ENCODE measurements around the gene HSPB6.
"Not testable (repeated sequence)": the region's sequence is repeated elsewhere in the genome, so short reads cannot be mapped to it uniquely, and the experiment has no call there.

The HSPB6 gene

GRCh38 chr19:35756377-35757230 lies at the start of gene HSPB6:
Gene HSPB6, minus strand, starts transcription at chr19:35757029. Its CDS starts 21 bp downstream, at chr19:35757008.
- H3K4me3 ChIP-seq (ENCODE audit: control insufficient read depth, low read depth, low read length) = peak within 1 kb of the TSS; percentile 55
- no peak for DNase-seq (ENCODE audit: low read depth)

DNA sequence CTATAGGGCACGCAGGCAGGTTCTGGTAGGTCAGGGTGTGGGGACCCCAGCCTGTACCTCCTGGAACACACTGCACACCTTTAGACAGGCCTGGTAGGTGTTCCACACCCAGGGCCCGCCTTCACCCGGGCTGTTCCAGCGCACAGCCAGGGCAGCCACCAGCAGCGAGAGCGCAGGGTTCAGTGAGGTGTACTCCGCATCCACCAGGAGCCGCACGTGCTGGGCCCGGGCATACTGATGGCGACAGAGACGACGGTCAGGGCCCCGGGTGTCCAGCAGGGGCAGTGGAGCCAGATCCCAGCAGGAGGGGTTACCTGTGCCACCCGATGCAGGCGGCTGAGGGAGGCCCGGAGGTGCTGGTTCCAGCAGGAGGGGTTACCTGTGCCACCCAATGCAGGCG lies 49.8 kb upstream of the HSPB6 start:
- no peak for TF ChIP-seq CTCF (IDR thresholded peaks at IDR 0.05; ENCODE audit: control insufficient read depth, insufficient read depth, low read depth, low read length, missing control alignments)
- no peak for DNase-seq (ENCODE audit: low read depth)

More at GRCh38 chr19:35756377-35757230, at the start of gene HSPB6:
- no peak for TF ChIP-seq CTCF (IDR thresholded peaks at IDR 0.05; ENCODE audit: control insufficient read depth, insufficient read depth, low read depth, low read length, missing control alignments)

DNA sequence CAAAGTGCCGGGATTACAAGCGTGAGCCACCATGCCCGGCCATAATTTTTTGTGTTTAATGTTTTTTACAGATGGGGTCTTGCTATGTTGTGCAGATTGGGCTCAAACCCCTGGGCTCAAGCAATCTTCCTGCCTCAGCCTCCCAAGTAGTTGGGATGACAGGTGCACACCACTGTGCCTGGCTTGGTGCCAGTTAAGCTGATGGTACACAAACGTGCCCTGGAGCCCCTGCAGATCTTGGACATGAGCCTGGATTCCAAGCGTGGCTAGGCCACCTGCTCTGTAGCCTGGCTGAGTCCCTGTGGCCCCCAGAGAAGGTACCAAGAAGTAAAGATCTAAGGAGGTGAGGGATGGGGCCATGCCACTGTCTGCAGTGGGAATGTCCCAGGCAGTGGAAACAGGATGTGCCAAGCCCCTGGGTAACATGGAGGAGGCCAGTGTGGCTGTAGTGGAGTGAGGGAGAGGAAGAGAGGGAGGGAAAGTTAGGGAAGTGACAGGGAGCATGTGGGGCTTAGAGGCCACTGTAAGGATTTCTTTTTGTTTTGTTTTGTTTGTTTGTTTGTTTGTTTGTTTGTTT lies 48.8 kb upstream of the HSPB6 start:
- no peak for DNase-seq (ENCODE audit: low read depth)
- H3K4me3 ChIP-seq (ENCODE audit: control insufficient read depth, low read depth, low read length) = no peak overlapping the region
- no peak for TF ChIP-seq CTCF (IDR thresholded peaks at IDR 0.05; ENCODE audit: control insufficient read depth, insufficient read depth, low read depth, low read length, missing control alignments)

More for the DNA sequence above, 49.8 kb upstream of the HSPB6 start:
- H3K4me3 ChIP-seq (ENCODE audit: control insufficient read depth, low read depth, low read length) = no peak overlapping the region

GRCh38 chr19:35801828-35802227 lies 45.0 kb upstream of the HSPB6 start:
- no peak for DNase-seq (ENCODE audit: low read depth)
- no peak overlapping the region for H3K4me3 ChIP-seq (ENCODE audit: control insufficient read depth, low read depth, low read length)
- TF ChIP-seq CTCF (IDR thresholded peaks at IDR 0.05; ENCODE audit: control insufficient read depth, insufficient read depth, low read depth, low read length, missing control alignments) = no peak

DNA sequence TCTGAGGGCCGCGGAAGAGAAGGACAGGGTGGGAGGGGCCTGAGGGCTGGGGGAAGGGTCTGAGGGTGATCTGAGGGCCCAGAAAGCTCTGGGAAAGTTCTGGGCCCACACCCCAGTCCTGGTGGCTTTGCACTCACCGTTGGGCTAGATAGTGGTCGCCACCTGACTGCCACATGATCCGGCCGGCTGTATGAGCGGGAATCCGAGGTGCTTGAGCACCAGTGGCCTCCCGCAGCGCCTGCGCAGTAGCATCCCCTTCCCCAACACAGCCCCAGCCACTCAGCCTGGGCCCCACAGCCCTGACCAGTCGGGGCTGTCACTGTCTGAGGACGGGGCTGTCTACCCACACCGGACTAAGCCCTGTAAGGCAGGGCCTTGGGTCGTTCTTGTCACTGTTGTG lies 40.8 kb upstream of the HSPB6 start:
- H3K4me3 ChIP-seq (ENCODE audit: control insufficient read depth, low read depth, low read length) = no peak overlapping the region
- no peak for DNase-seq (ENCODE audit: low read depth)
- TF ChIP-seq CTCF (IDR thresholded peaks at IDR 0.05; ENCODE audit: control insufficient read depth, insufficient read depth, low read depth, low read length, missing control alignments) = no peak

DNA sequence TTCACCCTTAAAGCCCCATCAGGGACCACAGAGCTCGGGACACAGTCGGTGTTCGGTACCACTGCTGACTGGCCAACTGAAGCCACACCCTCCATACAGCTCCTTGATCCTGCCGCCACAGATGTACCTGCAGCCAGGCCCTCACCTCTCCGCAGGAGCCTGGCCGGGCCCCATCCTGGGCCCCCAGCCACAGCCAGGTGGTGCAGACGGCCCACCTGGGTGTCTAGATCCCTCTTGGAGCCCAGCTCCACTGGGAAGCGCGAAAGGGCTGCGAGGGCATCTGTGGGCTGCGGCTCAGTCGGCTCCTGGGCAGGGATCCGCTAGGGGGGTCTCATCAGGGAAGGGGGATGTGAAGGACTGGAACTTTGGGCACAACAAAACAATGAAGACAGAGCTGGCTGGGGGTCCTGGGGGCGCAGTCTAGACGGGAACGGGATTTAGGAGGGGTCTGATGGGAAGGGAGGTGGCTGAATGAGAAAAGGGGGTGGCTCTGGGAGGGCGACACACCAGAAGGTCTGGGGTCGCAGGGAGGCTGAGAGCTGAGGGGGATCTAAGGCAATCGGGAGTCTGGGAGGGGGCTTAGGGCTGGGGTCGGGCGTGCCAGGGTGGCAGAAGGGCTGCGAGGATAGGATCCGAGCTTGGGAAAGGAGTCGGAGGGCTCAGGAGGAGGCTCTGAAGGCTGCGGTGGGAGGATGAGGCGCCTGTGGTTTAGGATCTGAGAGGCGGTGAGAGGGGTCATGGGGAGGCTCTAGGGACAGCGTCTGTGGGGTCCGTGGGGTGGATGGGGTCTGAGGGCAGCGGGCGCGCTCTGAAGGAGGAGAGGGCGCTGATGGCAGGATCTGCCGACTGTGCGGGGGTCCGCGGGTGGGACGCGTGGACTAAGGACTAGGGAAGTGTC lies 40.1 kb upstream of the HSPB6 start:
- no peak overlapping the region for H3K4me3 ChIP-seq (ENCODE audit: control insufficient read depth, low read depth, low read length)
- no peak for DNase-seq (ENCODE audit: low read depth)
- no peak for TF ChIP-seq CTCF (IDR thresholded peaks at IDR 0.05; ENCODE audit: control insufficient read depth, insufficient read depth, low read depth, low read length, missing control alignments)

- not testable (repeated sequence) for DNase-seq (ENCODE audit: low read depth); H3K4me3 ChIP-seq (ENCODE audit: control insufficient read depth, low read depth, low read length)
Observed at GRCh38 chr19:35795564-35795963, 38.7 kb upstream of the HSPB6 start.
